GM18951 (cell line): ENCODE data around the gene GPR161.

Experiments used
- POLR2A ChIP-seq: IDR thresholded peaks from 4 replicates; pipeline ENCODE4 v1.6.1; 2011; ENCODE audit warnings: mild to moderate bottlenecking; ENCODE audit not compliant: insufficient read length, insufficient read depth; ENCODE audit errors: extremely low read depth
- in situ Hi-C: fragments of 300-500 bp; cut with MboI; formaldehyde crosslinking; loops from one replicate; pipeline ENCODE4 v1.12.0; 2022; ENCODE audit warnings: low sequenced_read_pairs, mixed read lengths, inconsistent platforms; ENCODE audit not compliant: unreplicated experiment

Gene GPR161

DNA sequence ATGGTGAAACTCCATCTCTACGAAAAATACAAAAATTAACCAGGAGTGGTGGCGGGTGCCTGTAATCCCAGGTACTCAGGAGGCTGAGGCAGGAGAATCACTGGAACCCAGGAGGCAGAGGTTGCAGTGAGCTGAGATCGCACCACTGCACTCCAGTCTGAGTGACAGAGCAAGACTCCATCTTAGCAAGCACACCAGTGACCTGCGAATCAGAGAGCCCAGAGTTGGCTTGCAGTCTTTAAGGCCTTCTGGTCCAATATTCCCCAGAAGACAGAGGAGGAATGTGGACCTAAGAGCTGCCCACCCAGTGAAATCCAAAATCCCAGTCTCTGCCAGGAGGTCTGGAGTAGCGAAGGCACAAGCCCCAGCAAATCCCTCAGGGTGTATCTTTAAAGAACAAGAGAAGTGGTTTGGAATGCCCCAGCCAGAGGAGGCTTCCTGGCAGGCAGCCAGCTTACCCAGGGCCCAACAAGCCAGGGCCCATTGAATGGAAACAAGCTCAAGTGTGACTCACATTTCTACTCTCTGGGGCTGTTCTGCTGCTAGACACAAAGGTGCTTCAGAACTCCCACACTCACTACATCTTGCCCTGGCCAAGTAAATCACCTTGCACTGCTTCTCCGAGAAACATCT, 23.9 kb downstream of the GPR161 start:
- TF ChIP-seq POLR2A = no peak
- in situ Hi-C loops = no loop called here

DNA sequence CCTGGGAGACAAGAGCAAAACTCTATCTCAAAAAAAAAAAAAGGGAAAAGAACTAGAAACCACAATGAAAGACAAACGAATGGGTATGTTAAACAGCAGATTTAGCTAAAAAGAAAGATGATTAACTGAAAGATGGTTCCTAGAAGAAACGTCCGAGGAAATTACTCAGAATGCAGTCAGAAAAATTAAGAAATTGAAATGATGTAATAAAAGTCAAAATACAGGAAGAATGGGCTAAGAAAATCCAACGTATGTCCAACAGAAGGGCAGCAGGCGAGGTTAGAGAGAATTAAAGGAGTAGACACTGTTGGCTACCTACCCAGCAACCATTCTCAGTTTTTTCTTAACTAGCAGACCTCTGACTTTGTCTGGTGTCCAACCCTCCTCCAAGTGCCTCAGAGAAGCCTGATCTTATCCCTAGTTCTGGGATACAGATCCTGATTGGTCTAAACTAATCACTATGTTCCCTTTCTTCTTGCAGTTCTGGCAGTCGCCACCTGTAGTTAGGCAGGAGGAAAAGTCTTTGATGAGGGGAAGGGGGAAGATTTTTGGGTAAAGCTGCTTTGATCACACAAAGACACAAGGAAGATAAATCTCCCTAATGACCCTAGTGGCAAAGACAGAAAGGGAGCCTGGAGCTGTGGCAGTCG, 25.7 kb downstream of the GPR161 start:
- in situ Hi-C loops = no loop called here
- no peak for TF ChIP-seq POLR2A

DNA sequence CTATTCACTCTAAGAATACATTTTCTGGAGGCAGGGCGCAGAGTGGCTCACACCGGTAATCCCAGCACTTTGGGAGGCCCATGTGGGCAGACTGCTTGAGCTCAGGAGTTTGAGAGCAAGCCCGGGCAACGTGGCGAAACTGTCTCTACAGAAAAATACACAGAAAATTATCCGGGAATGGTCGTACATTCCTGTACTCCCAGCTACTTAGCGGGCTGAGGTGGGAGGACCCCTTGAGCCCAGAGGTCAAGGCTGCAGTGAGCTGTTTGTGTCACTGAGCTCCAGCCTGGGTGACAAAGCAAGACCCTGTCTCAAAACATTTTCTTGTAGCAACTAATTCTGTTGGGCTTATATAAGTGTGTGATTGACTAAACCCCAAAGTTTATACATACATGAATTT, 30.5 kb downstream of the GPR161 start:
- in situ Hi-C loops = no loop called here

DNA sequence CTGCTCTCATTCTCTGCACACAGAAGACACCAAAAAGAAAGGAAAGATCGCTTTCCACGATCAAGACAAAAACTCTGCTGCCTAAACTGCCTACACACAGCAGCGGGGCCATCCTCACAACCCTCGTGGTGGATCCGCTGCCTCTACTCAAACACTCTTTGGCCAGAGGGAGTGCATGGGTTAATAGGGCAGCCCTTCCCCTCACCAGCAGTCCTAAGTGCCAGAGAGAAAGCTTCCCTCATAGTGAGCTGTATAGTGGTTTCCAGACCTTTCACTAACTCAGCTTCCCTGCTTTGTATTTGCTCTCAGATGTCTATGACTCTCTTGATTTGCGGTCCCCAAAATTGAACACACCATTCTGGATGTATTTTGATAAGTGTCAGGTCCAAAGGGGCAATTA, 30.9 kb downstream of the GPR161 start:
- no peak for TF ChIP-seq POLR2A
- in situ Hi-C loops = no loop called here

More for the DNA sequence above, 30.5 kb downstream of the GPR161 start:
- TF ChIP-seq POLR2A = no peak

DNA sequence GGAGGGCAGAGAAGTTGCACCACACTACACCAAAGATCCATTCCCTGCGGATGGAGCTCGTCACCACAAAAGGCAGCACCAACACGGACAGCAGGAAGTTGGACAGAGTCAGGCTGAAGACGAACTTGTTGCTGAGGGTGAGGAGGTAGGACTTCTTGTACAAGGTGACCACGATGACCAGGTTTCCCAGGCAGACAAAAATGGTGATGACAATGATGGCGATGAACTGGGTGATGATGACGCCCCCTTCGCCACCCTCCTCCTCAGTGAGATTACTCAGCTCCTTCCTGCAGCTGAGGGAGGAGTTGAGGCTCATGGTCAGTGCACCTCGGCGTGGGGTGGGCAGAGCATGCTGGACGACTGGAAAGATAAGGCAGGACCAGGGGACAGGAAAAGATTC, 32.2 kb downstream of the GPR161 start:
- in situ Hi-C loops = no loop called here
- TF ChIP-seq POLR2A = no peak

DNA sequence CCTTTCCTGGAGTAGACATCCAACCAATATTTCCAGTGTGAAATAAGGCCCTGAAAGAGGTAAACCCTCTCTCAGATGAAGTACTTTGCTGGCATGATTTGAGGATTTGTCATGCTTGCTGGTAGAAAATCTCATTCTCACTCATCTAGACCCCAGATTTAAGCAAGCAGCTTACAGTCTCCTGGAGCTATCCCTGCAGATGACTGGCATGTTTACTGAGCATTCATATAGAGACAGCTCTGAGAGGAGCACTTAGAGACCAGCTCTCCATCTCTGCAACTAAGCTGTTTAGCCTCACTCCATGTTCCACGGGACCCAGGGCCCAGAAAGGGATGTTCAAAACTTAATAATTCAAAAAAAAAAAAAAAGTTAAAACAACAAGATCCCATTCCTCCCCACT, 34.2 kb downstream of the GPR161 start:
- in situ Hi-C loops = no loop called here

DNA sequence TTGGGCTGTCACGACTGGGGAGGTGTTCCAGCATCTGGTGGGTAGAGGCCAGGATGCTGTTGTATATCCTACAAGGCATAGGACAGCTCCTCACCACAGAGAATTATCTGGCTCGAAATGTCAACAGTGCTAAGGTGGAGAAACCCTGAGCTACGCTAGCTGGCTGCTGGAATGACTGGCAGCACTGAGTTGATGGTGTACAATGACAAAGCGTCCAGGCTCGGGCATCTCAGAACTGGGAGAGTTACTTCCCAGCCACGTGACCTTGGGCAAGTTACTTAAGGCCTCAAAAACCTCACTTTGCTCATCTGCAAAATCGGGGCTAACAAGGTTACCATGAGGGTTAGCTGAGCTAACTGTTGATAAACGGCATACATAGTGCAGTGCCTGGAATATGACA, 35.4 kb downstream of the GPR161 start:
- in situ Hi-C loops = no loop called here
- no peak for TF ChIP-seq POLR2A

More for the DNA sequence above, 34.2 kb downstream of the GPR161 start:
- TF ChIP-seq POLR2A = no peak

DNA sequence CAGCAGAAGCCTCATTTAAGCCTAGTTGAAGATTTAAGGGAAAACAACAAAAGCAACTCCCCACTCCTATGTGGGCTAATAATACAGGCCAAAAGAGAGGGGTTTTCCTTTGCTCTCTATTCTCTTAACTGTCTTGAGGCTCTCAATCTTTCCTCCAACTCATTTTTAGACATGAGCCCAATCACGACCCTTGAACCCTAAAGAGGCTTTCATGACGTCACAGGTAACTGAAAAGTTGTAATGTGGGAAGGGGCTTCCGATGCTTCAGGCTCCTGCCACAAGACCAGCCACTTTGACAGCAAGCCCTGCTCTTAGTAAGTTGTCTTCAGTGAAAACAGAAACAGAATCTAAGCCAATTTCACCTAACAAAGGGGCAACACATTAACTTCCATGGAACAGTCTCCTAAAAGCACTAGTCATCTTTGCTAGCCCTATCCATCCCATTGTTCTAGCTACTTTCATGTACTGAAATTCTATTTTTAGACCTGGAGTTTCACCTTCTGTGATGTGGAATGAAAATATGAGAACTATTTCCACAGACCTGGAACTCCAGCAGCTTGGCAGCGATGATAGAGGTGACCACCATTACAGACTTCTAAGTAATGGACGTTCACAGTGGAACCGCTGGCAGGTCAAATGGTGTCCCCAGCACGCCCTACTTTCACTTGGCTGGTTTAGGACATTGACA, 36.3 kb downstream of the GPR161 start:
- no peak for TF ChIP-seq POLR2A
- in situ Hi-C loops = no loop called here

DNA sequence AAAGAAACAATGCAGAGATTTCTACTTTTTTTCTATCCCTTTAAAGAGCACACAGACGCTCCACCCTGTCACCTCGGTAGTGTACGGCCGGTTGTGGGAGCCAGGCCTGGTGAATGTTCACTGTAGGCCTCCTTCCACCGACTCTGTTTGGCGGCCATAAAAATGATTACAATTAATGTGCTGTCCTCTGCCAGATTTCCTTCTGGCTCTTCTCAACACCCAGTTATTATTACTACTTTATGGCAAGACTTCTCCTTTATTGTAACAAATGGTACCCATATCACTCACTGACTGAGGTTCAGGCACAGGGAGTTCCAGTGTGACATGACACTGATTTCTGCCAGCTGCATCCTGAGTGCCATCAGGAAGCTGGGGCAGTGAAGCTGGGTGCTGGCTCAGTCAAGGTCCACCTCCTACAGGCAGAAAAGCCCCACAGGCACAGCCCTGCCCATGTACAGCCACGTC, 37.4 kb downstream of the GPR161 start:
- TF ChIP-seq POLR2A = no peak
- in situ Hi-C loops = no loop called here

DNA sequence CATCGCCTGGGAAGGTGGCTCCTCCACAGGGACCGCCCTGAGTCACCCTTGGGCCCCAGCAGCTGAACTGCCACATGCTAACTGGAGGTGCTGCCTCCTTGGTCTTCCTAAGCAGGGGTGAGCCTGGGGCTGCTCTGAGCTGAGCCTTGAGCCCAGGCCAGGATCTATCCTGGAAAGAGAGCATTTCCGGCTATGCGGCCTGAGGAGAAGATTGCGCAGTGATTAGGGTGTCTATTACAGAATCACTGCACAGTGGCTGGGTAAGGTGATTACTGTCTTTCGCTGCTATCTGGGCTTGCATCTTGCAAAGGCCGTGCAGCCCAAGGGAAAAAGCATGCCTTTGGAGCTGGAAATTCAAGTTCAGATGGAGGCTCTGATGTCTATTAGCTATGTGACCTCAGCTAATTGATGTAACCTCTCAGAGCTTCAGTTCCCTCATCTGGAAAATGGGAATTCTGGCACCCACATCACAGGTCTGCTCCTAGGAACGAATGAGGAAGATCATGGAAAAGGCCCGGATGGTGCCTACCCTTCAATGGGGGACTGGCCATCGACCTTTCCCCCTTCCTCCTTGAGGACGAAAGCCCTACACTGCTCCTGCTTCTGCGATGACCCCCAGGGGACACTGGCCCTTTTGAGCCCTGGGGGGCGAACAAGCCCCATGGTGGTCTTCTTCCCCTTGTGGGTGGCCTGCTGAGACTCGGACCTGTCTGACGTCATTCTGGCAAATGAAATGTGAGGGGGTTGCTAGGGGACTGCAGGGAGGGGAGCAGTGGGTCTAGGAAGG, 38.0 kb downstream of the GPR161 start:
- in situ Hi-C loops = no loop called here
- no peak for TF ChIP-seq POLR2A

DNA sequence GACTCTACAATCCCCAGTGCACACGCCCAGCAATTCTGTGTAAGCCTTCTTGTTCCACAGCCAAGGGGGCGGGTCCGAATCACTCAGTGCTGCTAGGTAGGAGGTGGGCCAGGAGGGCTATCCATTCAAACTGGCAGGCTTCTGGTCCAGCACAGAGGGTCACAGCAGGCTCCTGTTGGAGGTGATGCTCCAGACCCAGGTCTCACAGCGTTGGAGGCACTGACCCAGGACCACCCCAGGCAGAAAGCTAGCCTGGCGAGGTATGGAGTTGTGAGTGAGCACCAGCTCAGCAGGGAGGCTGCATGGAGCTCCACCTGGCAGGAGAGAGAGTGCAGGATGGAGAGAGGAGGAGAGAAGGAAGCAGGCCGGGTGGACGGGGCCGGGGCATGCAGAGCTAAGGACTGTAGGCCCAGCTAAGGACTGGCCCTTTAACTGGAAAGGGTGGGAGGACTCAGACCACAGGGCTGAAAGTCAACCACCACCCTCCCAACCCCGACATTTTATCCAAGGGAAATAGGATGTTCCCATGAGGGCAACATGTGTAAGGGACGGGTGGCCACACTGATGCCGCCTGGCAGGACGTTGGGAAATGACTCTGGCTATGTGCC, 38.7 kb downstream of the GPR161 start:
- no peak for TF ChIP-seq POLR2A
- in situ Hi-C loops = no loop called here

DNA sequence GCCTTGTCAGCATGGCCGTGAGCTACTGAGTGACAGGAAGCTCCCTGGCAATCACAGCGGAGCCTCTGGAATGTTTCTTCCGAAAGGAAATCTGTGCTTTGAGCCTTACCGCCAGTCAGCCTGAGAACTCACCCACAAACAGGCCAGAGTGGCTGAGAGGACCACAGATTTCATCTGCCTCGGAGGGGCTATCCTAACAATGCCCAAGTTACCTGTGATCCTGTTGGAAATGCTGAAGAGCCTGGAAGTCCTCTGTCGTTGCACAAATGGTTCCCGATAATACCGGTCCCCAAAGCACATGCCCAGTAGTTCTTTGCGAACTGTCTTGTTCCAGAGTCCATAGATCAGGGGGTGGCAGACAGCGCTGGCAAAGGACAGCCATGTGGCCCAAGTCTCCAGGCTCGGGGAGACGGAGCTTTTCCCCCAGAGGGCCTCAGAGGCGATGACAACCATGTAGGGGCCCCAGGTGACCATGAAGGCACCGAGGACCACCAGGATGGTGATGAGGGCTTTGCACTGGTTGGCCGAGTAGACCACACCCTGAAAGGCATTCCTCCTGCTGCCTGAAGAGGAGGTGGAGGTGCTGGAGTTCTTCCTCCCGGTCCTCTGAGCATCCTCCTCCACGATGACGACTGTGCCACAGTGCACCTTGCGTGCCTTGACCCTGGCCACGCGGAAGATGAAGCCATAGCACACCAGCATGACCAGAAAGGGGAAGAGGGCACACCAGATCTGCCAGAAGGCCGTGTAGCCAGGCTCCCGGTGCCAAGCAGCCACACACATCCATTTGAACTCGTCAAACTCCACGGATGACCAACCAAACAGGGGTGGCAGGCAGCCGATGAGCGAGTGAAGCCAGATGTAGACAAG, 40.2 kb downstream of the GPR161 start:
- no peak for TF ChIP-seq POLR2A
- in situ Hi-C loops = no loop called here
